Measurements from ENCODE around the gene CENPP.

The CENPP gene

GRCh38 chr9:92645041-92645440 lies 319.3 kb downstream of the CENPP start:
- Histone ChIP-seq H3K4me2 (ENCODE audit: low read depth, low read length) (no peak overlapping the region), H2AFZ (ENCODE audit: low read length) (no peak overlapping the region), H3K9ac (ENCODE audit: low read length) (no peak overlapping the region)

GRCh38 chr9:92647671-92648473 lies 322.1 kb downstream of the CENPP start:
- H3K9me3 ChIP-seq (replicated peaks; ENCODE audit: insufficient read depth, low read length) = no peaks in the 10 kb centered on the region
- no peak overlapping the region for H3K4me3 ChIP-seq (ENCODE audit: low read length)
- no peaks in the 10 kb centered on the region for H4K20me1 ChIP-seq (ENCODE audit: insufficient read depth, low read length)
- no peak overlapping the region for H3K4me2 ChIP-seq (ENCODE audit: low read depth, low read length)
- H3K4me1 ChIP-seq (ENCODE audit: low read length) = no peaks in the 10 kb centered on the region
- no peak overlapping the region for H3K27ac ChIP-seq (ENCODE audit: low read length)
- H3K9ac ChIP-seq (ENCODE audit: low read length) = no peak overlapping the region
- DNase-seq = no peak
- no peak for TF ChIP-seq EZH2phosphoT487 (IDR thresholded peaks at IDR 0.05; ENCODE audit: low read length)
- TF ChIP-seq, protein P1, sequence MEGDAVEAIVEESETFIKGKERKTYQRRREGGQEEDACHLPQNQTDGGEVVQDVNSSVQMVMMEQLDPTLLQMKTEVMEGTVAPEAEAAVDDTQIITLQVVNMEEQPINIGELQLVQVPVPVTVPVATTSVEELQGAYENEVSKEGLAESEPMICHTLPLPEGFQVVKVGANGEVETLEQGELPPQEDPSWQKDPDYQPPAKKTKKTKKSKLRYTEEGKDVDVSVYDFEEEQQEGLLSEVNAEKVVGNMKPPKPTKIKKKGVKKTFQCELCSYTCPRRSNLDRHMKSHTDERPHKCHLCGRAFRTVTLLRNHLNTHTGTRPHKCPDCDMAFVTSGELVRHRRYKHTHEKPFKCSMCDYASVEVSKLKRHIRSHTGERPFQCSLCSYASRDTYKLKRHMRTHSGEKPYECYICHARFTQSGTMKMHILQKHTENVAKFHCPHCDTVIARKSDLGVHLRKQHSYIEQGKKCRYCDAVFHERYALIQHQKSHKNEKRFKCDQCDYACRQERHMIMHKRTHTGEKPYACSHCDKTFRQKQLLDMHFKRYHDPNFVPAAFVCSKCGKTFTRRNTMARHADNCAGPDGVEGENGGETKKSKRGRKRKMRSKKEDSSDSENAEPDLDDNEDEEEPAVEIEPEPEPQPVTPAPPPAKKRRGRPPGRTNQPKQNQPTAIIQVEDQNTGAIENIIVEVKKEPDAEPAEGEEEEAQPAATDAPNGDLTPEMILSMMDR (IDR thresholded peaks at IDR 0.05; ENCODE audit: low read length) = no peak
- no peak for TF ChIP-seq EZH2 (optimal IDR thresholded peaks at IDR 0.05; ENCODE audit: low read depth, low read length)
- no peaks in the 10 kb centered on the region for H3K9me2 ChIP-seq (replicated peaks; ENCODE audit: insufficient read depth, low read length)
- peaks cover 7% of the 10 kb centered on the region; the same call in 1 of the 2 replicates for H3K79me2 ChIP-seq (ENCODE audit: low read length)
- no peaks in the 10 kb centered on the region for H3F3A ChIP-seq (ENCODE audit: insufficient read depth, low read length)
- H3K27me3 ChIP-seq (replicated peaks; ENCODE audit: insufficient read depth, low read length) = no peaks in the 10 kb centered on the region
- no peak overlapping the region for H2AFZ ChIP-seq (ENCODE audit: low read length)
- H3K36me3 ChIP-seq (replicated peaks; ENCODE audit: insufficient read depth, low read length) = peaks cover 5% of the 10 kb centered on the region; the same call in 1 of the 2 replicates

More at GRCh38 chr9:92645041-92645440, 319.3 kb downstream of the CENPP start:
- Histone ChIP-seq H3F3A (ENCODE audit: insufficient read depth, low read length) (no peaks in the 10 kb centered on the region), H3K9me2 (replicated peaks; ENCODE audit: insufficient read depth, low read length) (no peaks in the 10 kb centered on the region), H3K27ac (ENCODE audit: low read length) (no peak overlapping the region), H3K4me3 (ENCODE audit: low read length) (no peak overlapping the region), H4K20me1 (ENCODE audit: insufficient read depth, low read length) (no peaks in the 10 kb centered on the region), H3K27me3 (replicated peaks; ENCODE audit: insufficient read depth, low read length) (no peaks in the 10 kb centered on the region), H3K9me3 (replicated peaks; ENCODE audit: insufficient read depth, low read length) (no peaks in the 10 kb centered on the region), H3K79me2 (ENCODE audit: low read length) (peaks cover 11% of the 10 kb centered on the region; the same call in 1 of the 2 replicates), H3K4me1 (ENCODE audit: low read length) (no peaks in the 10 kb centered on the region), H3K36me3 (replicated peaks; ENCODE audit: insufficient read depth, low read length) (peaks cover 5% of the 10 kb centered on the region; the same call in 1 of the 2 replicates)
- DNase-seq = no peak
- TF ChIP-seq EZH2 (optimal IDR thresholded peaks at IDR 0.05; ENCODE audit: low read depth, low read length) (no peak), EZH2phosphoT487 (IDR thresholded peaks at IDR 0.05; ENCODE audit: low read length) (no peak)
- TF ChIP-seq, protein P1 (IDR thresholded peaks at IDR 0.05; ENCODE audit: low read length) = no peak

GRCh38 chr9:92648474-92648971 lies 322.8 kb downstream of the CENPP start:
- no peaks in the 10 kb centered on the region for H3K9me2 ChIP-seq (replicated peaks; ENCODE audit: insufficient read depth, low read length)
- no peak overlapping the region for H3K4me2 ChIP-seq (ENCODE audit: low read depth, low read length)
- no peaks in the 10 kb centered on the region for H4K20me1 ChIP-seq (ENCODE audit: insufficient read depth, low read length)
- no peak overlapping the region for H3K4me3 ChIP-seq (ENCODE audit: low read length)
- no peaks in the 10 kb centered on the region for H3K27me3 ChIP-seq (replicated peaks; ENCODE audit: insufficient read depth, low read length)
- H3F3A ChIP-seq (ENCODE audit: insufficient read depth, low read length) = no peaks in the 10 kb centered on the region
- no peak overlapping the region for H3K9ac ChIP-seq (ENCODE audit: low read length)
- no peak for DNase-seq
- H3K9me3 ChIP-seq (replicated peaks; ENCODE audit: insufficient read depth, low read length) = no peaks in the 10 kb centered on the region
- H3K36me3 ChIP-seq (replicated peaks; ENCODE audit: insufficient read depth, low read length) = peaks cover 3% of the 10 kb centered on the region; the same call in 1 of the 2 replicates
- H3K79me2 ChIP-seq (ENCODE audit: low read length) = peaks cover 3% of the 10 kb centered on the region; the same call in 1 of the 2 replicates
- H3K27ac ChIP-seq (ENCODE audit: low read length) = no peak overlapping the region
- H2AFZ ChIP-seq (ENCODE audit: low read length) = no peak overlapping the region
- H3K4me1 ChIP-seq (ENCODE audit: low read length) = no peaks in the 10 kb centered on the region
- TF ChIP-seq EZH2 (optimal IDR thresholded peaks at IDR 0.05; ENCODE audit: low read depth, low read length) (no peak), EZH2phosphoT487 (IDR thresholded peaks at IDR 0.05; ENCODE audit: low read length) (no peak)
- TF ChIP-seq, protein P1 (IDR thresholded peaks at IDR 0.05; ENCODE audit: low read length) = no peak

Data from MM.1S (cell line).